ENCODE results near the gene TRIO.

The TRIO gene

DNA sequence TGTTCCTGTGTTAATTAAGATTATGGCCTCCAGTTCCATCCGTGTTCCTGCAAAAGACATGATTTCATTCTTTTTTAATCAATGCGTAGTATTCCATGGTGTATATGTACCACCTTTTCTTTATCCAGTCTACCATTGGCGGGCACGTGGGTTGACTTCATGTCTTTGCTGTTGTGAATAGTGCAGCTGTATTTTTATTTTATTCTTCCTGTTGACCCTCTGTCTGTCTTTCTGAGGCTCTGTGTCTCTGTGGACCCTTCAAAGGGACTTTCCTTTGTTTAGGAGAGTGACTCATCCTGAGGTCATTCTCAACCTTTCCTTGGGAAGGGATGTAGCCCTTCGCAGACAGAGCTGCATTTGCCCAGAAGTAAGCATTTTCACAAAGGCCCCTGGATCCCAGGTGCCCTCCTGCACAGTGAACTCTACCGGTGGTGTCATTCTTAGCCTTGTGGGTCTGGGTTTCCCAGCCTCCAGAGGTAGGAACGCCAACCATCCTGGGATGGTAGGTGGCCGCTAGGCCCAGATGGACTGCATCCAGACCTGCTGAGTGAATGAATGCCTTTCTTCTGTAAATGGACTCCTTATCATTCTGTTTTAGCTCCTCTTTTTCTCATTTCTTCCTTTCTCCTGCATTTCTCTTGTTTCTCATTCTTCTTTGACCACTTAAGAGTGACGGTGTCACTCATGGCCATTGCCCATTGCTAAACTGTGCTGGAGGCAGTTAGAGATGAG is 22.4 kb downstream of the TRIO start (continued):
- TF ChIP-seq ZNF350 (tag by site-specific recombination; IDR thresholded peaks at IDR 0.05) (no peak), SETDB1 (IDR thresholded peaks at IDR 0.05; ENCODE audit: insufficient read length, low read length) (no peak), ZFP69B (tag by site-specific recombination; IDR thresholded peaks at IDR 0.05) (peak; percentile 91), ZFP37 (tag by site-specific recombination; IDR thresholded peaks at IDR 0.05) (0 out of 2 replicates have a peak, but pooled peaks have one; percentile 45), ZNF600 (tag by site-specific recombination; IDR thresholded peaks at IDR 0.05) (peak; percentile 51; the same call in 1 of the 2 replicates), ZNF221 (tag by site-specific recombination; IDR thresholded peaks at IDR 0.05; ENCODE audit: borderline replicate concordance) (no peak), TRIM28 (IDR thresholded peaks at IDR 0.05; ENCODE audit: borderline replicate concordance, low read length) (no peak), RBAK (tag by site-specific recombination; IDR thresholded peaks at IDR 0.05) (no peak; the same call in 1 of the 2 replicates), ZNF423 (tag by site-specific recombination; IDR thresholded peaks at IDR 0.05) (no peak), YY2 (tag by site-specific recombination; IDR thresholded peaks at IDR 0.05) (no peak), ZNF112 (tag by site-specific recombination; IDR thresholded peaks at IDR 0.05) (no peak), BCL11A (tag by site-specific recombination; IDR thresholded peaks at IDR 0.05; ENCODE audit: low read depth) (no peak; the same call in 1 of the 2 replicates), ZNF214 (tag by site-specific recombination; IDR thresholded peaks at IDR 0.05; ENCODE audit: borderline replicate concordance) (no peak), SP7 (tag by site-specific recombination; IDR thresholded peaks at IDR 0.05) (peak; percentile 65), ZNF555 (tag by site-specific recombination; conservative IDR thresholded peaks at IDR 0.05) (no peak), ZNF354C (tag by site-specific recombination; IDR thresholded peaks at IDR 0.05; ENCODE audit: borderline replicate concordance, low read depth) (no peak), ZNF16 (tag by site-specific recombination; IDR thresholded peaks at IDR 0.05; ENCODE audit: low read depth) (no peak), ZNF621 (tag by site-specific recombination; IDR thresholded peaks at IDR 0.05) (no peak), ZNF48 (tag by site-specific recombination; IDR thresholded peaks at IDR 0.05) (no peak), KLF10 (tag by site-specific recombination; IDR thresholded peaks at IDR 0.05) (no peak)
- TF ChIP-seq, protein P1, sequence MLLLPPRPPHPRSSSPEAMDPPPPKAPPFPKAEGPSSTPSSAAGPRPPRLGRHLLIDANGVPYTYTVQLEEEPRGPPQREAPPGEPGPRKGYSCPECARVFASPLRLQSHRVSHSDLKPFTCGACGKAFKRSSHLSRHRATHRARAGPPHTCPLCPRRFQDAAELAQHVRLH (tag by site-specific recombination; IDR thresholded peaks at IDR 0.05) = 0 out of 2 replicates have a peak, but pooled peaks have one; percentile 8
- TF ChIP-seq, protein P2, sequence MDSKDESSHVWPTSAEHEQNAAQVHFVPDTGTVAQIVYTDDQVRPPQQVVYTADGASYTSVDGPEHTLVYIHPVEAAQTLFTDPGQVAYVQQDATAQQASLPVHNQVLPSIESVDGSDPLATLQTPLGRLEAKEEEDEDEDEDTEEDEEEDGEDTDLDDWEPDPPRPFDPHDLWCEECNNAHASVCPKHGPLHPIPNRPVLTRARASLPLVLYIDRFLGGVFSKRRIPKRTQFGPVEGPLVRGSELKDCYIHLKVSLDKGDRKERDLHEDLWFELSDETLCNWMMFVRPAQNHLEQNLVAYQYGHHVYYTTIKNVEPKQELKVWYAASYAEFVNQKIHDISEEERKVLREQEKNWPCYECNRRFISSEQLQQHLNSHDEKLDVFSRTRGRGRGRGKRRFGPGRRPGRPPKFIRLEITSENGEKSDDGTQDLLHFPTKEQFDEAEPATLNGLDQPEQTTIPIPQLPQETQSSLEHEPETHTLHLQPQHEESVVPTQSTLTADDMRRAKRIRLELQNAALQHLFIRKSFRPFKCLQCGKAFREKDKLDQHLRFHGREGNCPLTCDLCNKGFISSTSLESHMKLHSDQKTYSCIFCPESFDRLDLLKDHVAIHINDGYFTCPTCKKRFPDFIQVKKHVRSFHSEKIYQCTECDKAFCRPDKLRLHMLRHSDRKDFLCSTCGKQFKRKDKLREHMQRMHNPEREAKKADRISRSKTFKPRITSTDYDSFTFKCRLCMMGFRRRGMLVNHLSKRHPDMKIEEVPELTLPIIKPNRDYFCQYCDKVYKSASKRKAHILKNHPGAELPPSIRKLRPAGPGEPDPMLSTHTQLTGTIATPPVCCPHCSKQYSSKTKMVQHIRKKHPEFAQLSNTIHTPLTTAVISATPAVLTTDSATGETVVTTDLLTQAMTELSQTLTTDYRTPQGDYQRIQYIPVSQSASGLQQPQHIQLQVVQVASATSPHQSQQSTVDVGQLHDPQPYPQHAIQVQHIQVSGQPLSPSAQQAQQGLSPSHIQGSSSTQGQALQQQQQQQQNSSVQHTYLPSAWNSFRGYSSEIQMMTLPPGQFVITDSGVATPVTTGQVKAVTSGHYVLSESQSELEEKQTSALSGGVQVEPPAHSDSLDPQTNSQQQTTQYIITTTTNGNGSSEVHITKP (tag by site-specific recombination; IDR thresholded peaks at IDR 0.05) = peak; percentile 83
- TF ChIP-seq, protein P3, sequence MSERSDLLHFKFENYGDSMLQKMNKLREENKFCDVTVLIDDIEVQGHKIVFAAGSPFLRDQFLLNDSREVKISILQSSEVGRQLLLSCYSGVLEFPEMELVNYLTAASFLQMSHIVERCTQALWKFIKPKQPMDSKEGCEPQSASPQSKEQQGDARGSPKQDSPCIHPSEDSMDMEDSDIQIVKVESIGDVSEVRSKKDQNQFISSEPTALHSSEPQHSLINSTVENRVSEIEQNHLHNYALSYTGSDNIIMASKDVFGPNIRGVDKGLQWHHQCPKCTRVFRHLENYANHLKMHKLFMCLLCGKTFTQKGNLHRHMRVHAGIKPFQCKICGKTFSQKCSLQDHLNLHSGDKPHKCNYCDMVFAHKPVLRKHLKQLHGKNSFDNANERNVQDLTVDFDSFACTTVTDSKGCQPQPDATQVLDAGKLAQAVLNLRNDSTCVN (tag by site-specific recombination; optimal IDR thresholded peaks at IDR 0.05) = no peak
- TF ChIP-seq, protein P4, sequence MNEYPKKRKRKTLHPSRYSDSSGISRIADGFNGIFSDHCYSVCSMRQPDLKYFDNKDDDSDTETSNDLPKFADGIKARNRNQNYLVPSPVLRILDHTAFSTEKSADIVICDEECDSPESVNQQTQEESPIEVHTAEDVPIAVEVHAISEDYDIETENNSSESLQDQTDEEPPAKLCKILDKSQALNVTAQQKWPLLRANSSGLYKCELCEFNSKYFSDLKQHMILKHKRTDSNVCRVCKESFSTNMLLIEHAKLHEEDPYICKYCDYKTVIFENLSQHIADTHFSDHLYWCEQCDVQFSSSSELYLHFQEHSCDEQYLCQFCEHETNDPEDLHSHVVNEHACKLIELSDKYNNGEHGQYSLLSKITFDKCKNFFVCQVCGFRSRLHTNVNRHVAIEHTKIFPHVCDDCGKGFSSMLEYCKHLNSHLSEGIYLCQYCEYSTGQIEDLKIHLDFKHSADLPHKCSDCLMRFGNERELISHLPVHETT (tag by site-specific recombination; IDR thresholded peaks at IDR 0.05) = no peak
- TF ChIP-seq, protein P5, sequence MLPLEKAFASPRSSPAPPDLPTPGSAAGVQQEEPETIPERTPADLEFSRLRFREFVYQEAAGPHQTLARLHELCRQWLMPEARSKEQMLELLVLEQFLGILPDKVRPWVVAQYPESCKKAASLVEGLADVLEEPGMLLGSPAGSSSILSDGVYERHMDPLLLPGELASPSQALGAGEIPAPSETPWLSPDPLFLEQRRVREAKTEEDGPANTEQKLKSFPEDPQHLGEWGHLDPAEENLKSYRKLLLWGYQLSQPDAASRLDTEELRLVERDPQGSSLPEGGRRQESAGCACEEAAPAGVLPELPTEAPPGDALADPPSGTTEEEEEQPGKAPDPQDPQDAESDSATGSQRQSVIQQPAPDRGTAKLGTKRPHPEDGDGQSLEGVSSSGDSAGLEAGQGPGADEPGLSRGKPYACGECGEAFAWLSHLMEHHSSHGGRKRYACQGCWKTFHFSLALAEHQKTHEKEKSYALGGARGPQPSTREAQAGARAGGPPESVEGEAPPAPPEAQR (tag by site-specific recombination; IDR thresholded peaks at IDR 0.05) = no peak
- TF ChIP-seq, protein P6, sequence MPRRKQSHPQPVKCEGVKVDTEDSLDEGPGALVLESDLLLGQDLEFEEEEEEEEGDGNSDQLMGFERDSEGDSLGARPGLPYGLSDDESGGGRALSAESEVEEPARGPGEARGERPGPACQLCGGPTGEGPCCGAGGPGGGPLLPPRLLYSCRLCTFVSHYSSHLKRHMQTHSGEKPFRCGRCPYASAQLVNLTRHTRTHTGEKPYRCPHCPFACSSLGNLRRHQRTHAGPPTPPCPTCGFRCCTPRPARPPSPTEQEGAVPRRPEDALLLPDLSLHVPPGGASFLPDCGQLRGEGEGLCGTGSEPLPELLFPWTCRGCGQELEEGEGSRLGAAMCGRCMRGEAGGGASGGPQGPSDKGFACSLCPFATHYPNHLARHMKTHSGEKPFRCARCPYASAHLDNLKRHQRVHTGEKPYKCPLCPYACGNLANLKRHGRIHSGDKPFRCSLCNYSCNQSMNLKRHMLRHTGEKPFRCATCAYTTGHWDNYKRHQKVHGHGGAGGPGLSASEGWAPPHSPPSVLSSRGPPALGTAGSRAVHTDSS (tag by site-specific recombination; IDR thresholded peaks at IDR 0.05) = no peak
- TF ChIP-seq, protein P7, sequence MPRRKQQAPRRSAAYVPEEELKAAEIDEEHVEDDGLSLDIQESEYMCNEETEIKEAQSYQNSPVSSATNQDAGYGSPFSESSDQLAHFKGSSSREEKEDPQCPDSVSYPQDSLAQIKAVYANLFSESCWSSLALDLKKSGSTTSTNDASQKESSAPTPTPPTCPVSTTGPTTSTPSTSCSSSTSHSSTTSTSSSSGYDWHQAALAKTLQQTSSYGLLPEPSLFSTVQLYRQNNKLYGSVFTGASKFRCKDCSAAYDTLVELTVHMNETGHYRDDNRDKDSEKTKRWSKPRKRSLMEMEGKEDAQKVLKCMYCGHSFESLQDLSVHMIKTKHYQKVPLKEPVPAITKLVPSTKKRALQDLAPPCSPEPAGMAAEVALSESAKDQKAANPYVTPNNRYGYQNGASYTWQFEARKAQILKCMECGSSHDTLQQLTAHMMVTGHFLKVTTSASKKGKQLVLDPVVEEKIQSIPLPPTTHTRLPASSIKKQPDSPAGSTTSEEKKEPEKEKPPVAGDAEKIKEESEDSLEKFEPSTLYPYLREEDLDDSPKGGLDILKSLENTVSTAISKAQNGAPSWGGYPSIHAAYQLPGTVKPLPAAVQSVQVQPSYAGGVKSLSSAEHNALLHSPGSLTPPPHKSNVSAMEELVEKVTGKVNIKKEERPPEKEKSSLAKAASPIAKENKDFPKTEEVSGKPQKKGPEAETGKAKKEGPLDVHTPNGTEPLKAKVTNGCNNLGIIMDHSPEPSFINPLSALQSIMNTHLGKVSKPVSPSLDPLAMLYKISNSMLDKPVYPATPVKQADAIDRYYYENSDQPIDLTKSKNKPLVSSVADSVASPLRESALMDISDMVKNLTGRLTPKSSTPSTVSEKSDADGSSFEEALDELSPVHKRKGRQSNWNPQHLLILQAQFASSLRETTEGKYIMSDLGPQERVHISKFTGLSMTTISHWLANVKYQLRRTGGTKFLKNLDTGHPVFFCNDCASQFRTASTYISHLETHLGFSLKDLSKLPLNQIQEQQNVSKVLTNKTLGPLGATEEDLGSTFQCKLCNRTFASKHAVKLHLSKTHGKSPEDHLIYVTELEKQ (tag by site-specific recombination; IDR thresholded peaks at IDR 0.05; ENCODE audit: borderline replicate concordance) = no peak
